Subcutaneous adipose tissue (tissue), 4 donors: ENCODE results near the gene KIRREL3. TPM values are rescaled to one million over a fixed set of nuclear protein-coding genes. Genes with fewer than 3 reads are reported as not detected.

Source experiments
- CTCF ChIP-seq: fragments of 450-650 bp; IDR thresholded peaks from one replicate; pipeline ENCODE4 v1.5.1; 2016; ENCODE audit warnings: low read depth, mild to moderate bottlenecking, control low read depth, antibody characterized with exemption, moderate library complexity
- total RNA-seq, 4 donors: library from RNA; depleted of rRNA; stranded (reverse); fragments of >200 nt; gene quantifications; one replicate each; pipeline ENCODE4 v1.1.0, GENCODE V29; 2016

The KIRREL3 gene
- total RNA-seq, 4 donors from 2014 or later: not detected

DNA sequence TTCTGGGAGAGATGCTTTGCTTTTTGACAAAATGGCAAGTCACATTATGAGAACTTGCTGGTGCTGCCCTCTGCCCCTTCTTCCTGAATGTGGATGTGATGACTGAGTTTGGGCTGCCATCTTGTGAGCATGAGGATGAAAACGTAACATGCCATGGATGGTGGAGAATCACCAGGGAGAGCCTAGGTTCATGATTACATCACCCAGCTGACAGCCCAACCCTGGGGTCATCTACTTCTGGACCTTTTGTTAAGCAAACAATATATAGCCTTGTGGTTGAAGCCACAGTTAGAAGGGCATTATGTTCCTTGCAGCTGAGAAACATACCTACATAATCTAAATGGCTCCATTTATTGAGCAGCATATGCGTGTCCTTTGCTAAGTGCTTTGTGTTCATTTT, 321.5 kb downstream of the KIRREL3 start:
- TF ChIP-seq CTCF: no peak

GRCh38 chr11:126676536-126676935, 324.0 kb downstream of the KIRREL3 start:
- no peak for TF ChIP-seq CTCF

DNA sequence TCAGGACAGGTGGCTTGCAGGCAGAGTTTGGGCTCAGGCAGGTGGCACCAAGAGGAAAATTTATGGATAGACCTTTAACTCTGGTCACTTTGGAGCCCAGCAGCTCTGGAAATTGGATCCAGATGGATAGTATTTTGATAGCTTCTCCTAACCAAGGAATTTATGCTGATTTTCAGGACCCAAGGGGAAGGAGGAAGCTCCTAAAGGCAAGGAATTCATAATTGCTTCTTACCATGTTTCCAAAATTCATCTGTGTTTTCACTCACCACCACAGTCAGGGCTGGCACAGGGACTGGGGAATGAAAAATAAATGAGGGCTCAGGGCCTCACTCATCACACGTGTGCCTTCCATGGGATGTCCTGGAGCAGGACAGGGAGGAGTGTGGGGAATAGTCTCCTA, 327.3 kb downstream of the KIRREL3 start:
- TF ChIP-seq CTCF: no peak

DNA sequence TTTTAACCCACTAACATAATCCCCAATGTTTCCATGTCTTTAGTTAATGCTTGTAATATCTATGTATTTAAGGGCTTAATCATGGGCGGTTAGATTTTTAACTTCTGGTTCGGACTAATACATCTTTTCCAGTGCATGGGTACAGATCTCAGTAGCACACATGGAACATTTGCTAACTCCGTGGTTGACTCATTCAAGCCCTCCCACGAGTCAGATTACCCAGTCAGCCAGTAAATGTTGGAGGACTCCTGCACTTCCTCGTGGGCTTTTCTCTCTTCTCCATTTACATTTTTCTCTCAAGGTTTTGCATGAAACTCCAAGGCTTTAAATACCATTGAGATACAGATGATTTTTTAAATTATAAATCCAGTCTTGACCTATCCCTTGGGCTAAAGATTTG, 331.2 kb downstream of the KIRREL3 start:
- TF ChIP-seq CTCF: no peak

- no peak for TF ChIP-seq CTCF
These were observed 335.9 kb downstream of the KIRREL3 start for GRCh38 chr11:126664643-126665042.

- no peak for TF ChIP-seq CTCF
These were observed 336.6 kb downstream of the KIRREL3 start for GRCh38 chr11:126663749-126664592.

DNA sequence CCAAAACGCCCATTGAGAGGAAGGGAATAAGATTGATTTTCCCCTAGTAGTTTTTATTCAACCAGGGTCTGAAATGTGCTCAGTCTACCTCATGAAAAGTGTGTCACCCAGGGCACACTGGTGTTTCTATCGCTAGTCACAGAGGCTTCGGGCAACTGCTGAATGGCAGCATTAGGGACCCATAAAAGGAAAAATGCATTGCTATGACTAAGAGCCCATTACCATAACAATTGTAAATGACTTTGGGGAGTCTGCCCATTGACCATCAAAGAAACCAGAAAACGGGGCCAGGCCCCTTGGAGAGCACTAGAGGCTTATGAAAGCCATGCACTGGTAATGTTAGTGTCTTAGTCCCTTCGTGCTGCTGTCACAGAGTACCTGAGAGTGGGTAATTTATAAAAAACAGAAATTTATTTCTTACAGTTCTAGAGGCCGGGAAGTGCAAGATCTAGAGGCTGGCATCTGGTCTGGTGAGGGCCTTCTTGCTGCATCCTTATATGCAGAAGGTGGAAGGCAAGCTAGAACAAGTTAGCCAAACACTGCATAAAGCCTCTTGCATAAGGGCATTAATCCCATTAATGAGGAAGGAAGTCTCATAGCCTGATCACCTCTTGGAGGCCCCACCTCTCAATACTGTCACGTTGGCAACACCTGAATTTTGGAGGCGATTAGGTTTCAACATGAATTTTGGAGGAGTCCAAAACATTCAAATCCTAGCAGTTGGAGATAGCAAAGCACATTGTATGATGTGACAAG, 338.4 kb downstream of the KIRREL3 start:
- TF ChIP-seq CTCF: no peak
